SK-N-SH treated with all-trans-retinoic acid at 6 μM for 48 hours (cell line): ENCODE measurements around the gene RBMS3.

Experiments
- CREB5 ChIP-seq: fragments of 250-450 bp; sonication (Bioruptor Pico); IDR thresholded peaks from 2 replicates; pipeline ENCODE4 v1.5.1; 2020; ENCODE audit warnings: low read depth, mild to moderate bottlenecking, moderate library complexity
- GLIS3 ChIP-seq: fragments of 250-450 bp; sonication (Bioruptor Pico); IDR thresholded peaks from 2 replicates; pipeline ENCODE4 v1.5.0; 2020; ENCODE audit warnings: mild to moderate bottlenecking, moderate library complexity
- ISL1 ChIP-seq: fragments of 250-450 bp; sonication (Bioruptor Pico); IDR thresholded peaks from 2 replicates; pipeline ENCODE4 v2.1.2; 2022; ENCODE audit warnings: mild to moderate bottlenecking, moderate library complexity
- PATZ1 ChIP-seq: fragments of 250-450 bp; sonication (Bioruptor Pico); IDR thresholded peaks from 2 replicates; pipeline ENCODE4 v1.8.0; 2020; ENCODE audit warnings: mild to moderate bottlenecking, moderate library complexity, borderline replicate concordance
- PPARA ChIP-seq: fragments of 250-450 bp; sonication (Bioruptor Pico); IDR thresholded peaks from 2 replicates; pipeline ENCODE4 v1.5.0; 2020; ENCODE audit warnings: mild to moderate bottlenecking, borderline replicate concordance
- RARB ChIP-seq: fragments of 250-450 bp; sonication (Bioruptor Pico); IDR thresholded peaks from 2 replicates; pipeline ENCODE4 v1.8.0; 2021; ENCODE audit warnings: mild to moderate bottlenecking, moderate library complexity
- SNAI2 ChIP-seq: fragments of 250-450 bp; sonication (Bioruptor Pico); IDR thresholded peaks from 2 replicates; pipeline ENCODE4 v1.5.0; 2020; ENCODE audit warnings: mild to moderate bottlenecking, moderate library complexity
- TOX ChIP-seq: fragments of 250-450 bp; sonication (Bioruptor Pico); IDR thresholded peaks from 2 replicates; pipeline ENCODE4 v1.8.0; 2021; ENCODE audit warnings: mild to moderate bottlenecking, moderate library complexity, borderline replicate concordance
- TSHZ2 ChIP-seq: fragments of 250-450 bp; sonication (Bioruptor Pico); IDR thresholded peaks from 2 replicates; pipeline ENCODE4 v1.5.0; 2020; ENCODE audit warnings: mild to moderate bottlenecking, moderate library complexity
- ZC3H10 ChIP-seq: fragments of 250-450 bp; sonication (Bioruptor Pico); IDR thresholded peaks from 2 replicates; pipeline ENCODE4 v1.5.1; 2021; ENCODE audit warnings: mild to moderate bottlenecking, moderate library complexity
- ZFP3 ChIP-seq: fragments of 250-450 bp; sonication (Bioruptor Pico); IDR thresholded peaks from 2 replicates; pipeline ENCODE4 v1.5.0; 2020; ENCODE audit warnings: mild to moderate bottlenecking, moderate library complexity
- ZFP30 ChIP-seq: fragments of 450-650 bp; formaldehyde crosslinking; IDR thresholded peaks from 2 replicates; pipeline ENCODE4 v1.5.0; 2022; ENCODE audit warnings: mild to moderate bottlenecking, moderate library complexity
- ZNF565 ChIP-seq: fragments of 450-650 bp; formaldehyde crosslinking; conservative IDR thresholded peaks from 2 replicates; pipeline ENCODE4 v1.5.0; 2020; ENCODE audit warnings: low read depth, mild to moderate bottlenecking, moderate library complexity
- ZNF8 ChIP-seq: fragments of 450-650 bp; formaldehyde crosslinking; IDR thresholded peaks from 2 replicates; pipeline ENCODE4 v1.5.0; 2020; ENCODE audit warnings: mild to moderate bottlenecking, moderate library complexity

- TF ChIP-seq ZFP3 (CRISPR knock-in tag), result no peak
- no peak for TF ChIP-seq TSHZ2 (CRISPR knock-in tag)
- no peak for TF ChIP-seq TOX
- TF ChIP-seq SNAI2, result no peak
- TF ChIP-seq PPARA (CRISPR knock-in tag), result no peak
- no peak for TF ChIP-seq ZFP30 (CRISPR knock-in tag)
- TF ChIP-seq RARB, result no peak
- TF ChIP-seq ZC3H10 (CRISPR knock-in tag), result no peak
- no peak for TF ChIP-seq CREB5
- TF ChIP-seq ZNF565 (CRISPR knock-in tag), result no peak
- no peak for TF ChIP-seq GLIS3 (CRISPR knock-in tag)
- no peak for TF ChIP-seq PATZ1 (CRISPR knock-in tag)
- no peak for TF ChIP-seq ZNF8 (CRISPR knock-in tag)
- TF ChIP-seq ISL1 (CRISPR knock-in tag), result no peak
These were observed 286.6 kb downstream of the RBMS3 start for GRCh38 chr3:29567501-29567900.
